Gastrocnemius medialis (tissue), 4 donors: ENCODE results near the gene NELFA.

Experiments used
- CTCF ChIP-seq, 5 experiments: fragments of 450-650 bp in 3 of 5; fragments of 200-600 bp in 2 of 5; sonication (generic) in 2 of 5; IDR thresholded peaks in 4 of 5; conservative IDR thresholded peaks in 1 of 5; 1 replicate in 4 of 5; 2 replicates in 1 of 5; pipeline ENCODE4 v1.5.1; 2016 to 2019; ENCODE audit warnings: antibody characterized with exemption in 5 of 5, mild to moderate bottlenecking in 3 of 5, moderate library complexity in 3 of 5
- POLR2A ChIP-seq, 2 donors: fragments of 450-650 bp; IDR thresholded peaks; one replicate each; pipeline ENCODE4 v1.6.1; 2017; ENCODE audit warnings: antibody characterized with exemption in 2 of 2, mild to moderate bottlenecking in 2 of 2, moderate library complexity in 2 of 2

DNA sequence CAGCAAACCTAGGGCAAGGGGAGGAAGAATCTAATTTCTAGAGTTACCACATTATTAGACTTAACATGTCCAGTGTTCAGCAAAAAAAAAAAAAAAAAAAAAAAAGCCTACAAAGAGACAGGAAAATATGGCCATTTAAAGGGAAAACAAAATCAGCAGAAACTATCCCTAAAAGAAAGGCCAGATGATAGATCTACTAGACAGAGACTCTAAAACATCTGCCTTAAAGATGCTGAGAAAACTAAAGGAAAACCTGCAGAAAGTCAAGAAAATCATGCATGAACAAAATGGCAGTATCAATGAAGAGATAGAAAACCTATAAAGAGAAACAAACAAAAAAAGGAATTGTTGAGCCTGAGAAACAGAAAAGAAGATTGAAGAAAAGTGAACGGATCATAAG is 43.8 kb downstream of the NELFA start:
- no peak for TF ChIP-seq CTCF (IDR thresholded peaks at IDR 0.05 in 4 of 5, conservative IDR thresholded peaks at IDR 0.05 in 1 of 5)
- no peak for TF ChIP-seq POLR2A (IDR thresholded peaks at IDR 0.05)
